H1 (cell line): ENCODE measurements around the gene CS. TPM values are rescaled to one million over a fixed set of nuclear protein-coding genes. Genes with fewer than 3 reads are reported as not detected.

Experiments
- CTCF ChIA-PET: fragments of 300-600 bp; sonication (Branson Sonifier 250); formaldehyde crosslinking; loops from one replicate; lab custom pipeline; 2021; ENCODE audit not compliant: partially characterized antibody; lab: Charles Lee
- POLR2A ChIA-PET: fragments of 300-600 bp; sonication (Branson Sonifier 250); formaldehyde crosslinking; loops from one replicate; lab custom pipeline; 2021; ENCODE audit warnings: inconsistent platforms; ENCODE audit not compliant: partially characterized antibody; lab: Charles Lee
- DNase-seq, 2 experiments: peaks; one replicate each; pipeline versions ENCODE4 v3.0.0 to v3.0.0-alpha.2; 2010 to 2022; ENCODE audit warnings: low spot score in 2 of 2, low read depth in 1 of 2, mixed read lengths in 1 of 2
- FAIRE-seq: peaks from 2 replicates; lab custom pipeline; 2011; peaks lifted over from hg19 to GRCh38; lab: Jason Lieb, UNC
- H2AFZ ChIP-seq: 2 replicates; pipeline ENCODE4 v1.8.1; 2012; ENCODE audit warnings: low read length, inconsistent platforms
- H2AK5ac ChIP-seq: 2 replicates; pipeline ENCODE4 v1.6.1; 2013; ENCODE audit warnings: low read depth, low read length
- H2BK120ac ChIP-seq: replicated peaks from 2 replicates; pipeline ENCODE3; 2013; ENCODE audit warnings: low read depth, low read length, inconsistent platforms
- H2BK12ac ChIP-seq: 2 replicates; pipeline ENCODE4 v1.6.1; 2013; ENCODE audit warnings: low read depth, low read length
- H2BK15ac ChIP-seq: 2 replicates; pipeline ENCODE4 v1.6.1; 2013; ENCODE audit warnings: low read length
- H2BK20ac ChIP-seq: 2 replicates; pipeline ENCODE4 v1.6.1; 2013; ENCODE audit warnings: low read length
- H2BK5ac ChIP-seq: 2 replicates; pipeline ENCODE4 v1.6.1; 2013; ENCODE audit warnings: low read depth, low read length
- H3K14ac ChIP-seq: 2 replicates; pipeline ENCODE4 v1.6.1; 2013; ENCODE audit warnings: inconsistent platforms; ENCODE audit not compliant: insufficient read length
- H3K18ac ChIP-seq: 2 replicates; pipeline ENCODE4 v1.6.1; 2013; ENCODE audit warnings: low read length; ENCODE audit errors: extremely low read depth
- H3K23ac ChIP-seq: 2 replicates; pipeline ENCODE4 v1.6.1; 2013; ENCODE audit warnings: inconsistent platforms; ENCODE audit not compliant: insufficient read length
- H3K23me2 ChIP-seq: 2 replicates; pipeline ENCODE4 v1.6.1; 2013; ENCODE audit warnings: low read depth, low read length
- H3K27ac ChIP-seq: 2 replicates; pipeline ENCODE4 v1.6.1; 2011; ENCODE audit warnings: low read depth, low read length, inconsistent platforms
- H3K27me3 ChIP-seq, 4 experiments: replicated peaks in 1 of 4; 1 replicate in 1 of 4; 2 replicates in 3 of 4; pipeline versions ENCODE4 v1.6.1 to v1.8.1; 2011 to 2013; ENCODE audit warnings: low read length in 3 of 4, mild to moderate bottlenecking in 3 of 4, inconsistent platforms in 2 of 4, mixed read lengths in 2 of 4, moderate library complexity in 1 of 4; ENCODE audit not compliant: control insufficient read depth in 3 of 4, insufficient read depth in 3 of 4; ENCODE audit errors: extremely low read depth in 1 of 4
- H3K36me3 ChIP-seq, 4 experiments: 2 replicates each; pipeline versions ENCODE4 v1.6.1 to v1.8.1; 2011 to 2013; ENCODE audit warnings: mild to moderate bottlenecking in 4 of 4, low read length in 3 of 4, moderate library complexity in 2 of 4, control low read depth in 1 of 4, inconsistent platforms in 1 of 4; ENCODE audit not compliant: insufficient read depth in 4 of 4, control insufficient read depth in 2 of 4
- H3K4ac ChIP-seq: replicated peaks from 2 replicates; pipeline ENCODE3; 2013; ENCODE audit warnings: low read length, low read depth, mixed read lengths, inconsistent platforms; ENCODE audit not compliant: insufficient read length
- H3K4me1 ChIP-seq, 4 experiments: replicated peaks in 1 of 4; 1 replicate in 1 of 4; 2 replicates in 3 of 4; pipeline versions ENCODE4 v1.6.1 to v1.8.1; 2011 to 2013; ENCODE audit warnings: low read length in 3 of 4, inconsistent platforms in 2 of 4, mixed read lengths in 1 of 4; ENCODE audit not compliant: insufficient read depth in 4 of 4, control insufficient read depth in 3 of 4
- H3K4me2 ChIP-seq, 2 experiments: 2 replicates each; pipeline versions ENCODE4 v1.6.1 to v1.8.1; 2011 to 2013; ENCODE audit warnings: low read depth in 2 of 2, low read length in 2 of 2, control low read depth in 1 of 2, inconsistent platforms in 1 of 2, mild to moderate bottlenecking in 1 of 2; ENCODE audit not compliant: insufficient read depth in 1 of 2
- H3K4me3 ChIP-seq, 4 experiments: fragments of 200-600, 300-600 bp in 1 of 4; sonication (generic), shearing (Covaris generic), sonication (Bioruptor Twin) in 1 of 4; 2 replicates each; pipeline versions ENCODE4 v1.5.1 to v1.8.1; 2011 to 2016; ENCODE audit warnings: low read length in 4 of 4, low read depth in 3 of 4, control low read depth in 2 of 4, inconsistent platforms in 2 of 4, mild to moderate bottlenecking in 2 of 4, mixed read lengths in 1 of 4, moderate library complexity in 1 of 4; ENCODE audit not compliant: insufficient read depth in 2 of 4; ENCODE audit errors: extremely low read depth in 1 of 4
- H3K56ac ChIP-seq: replicated peaks from 2 replicates; pipeline ENCODE3; 2013; ENCODE audit warnings: low read depth, mild to moderate bottlenecking, mixed read lengths, low read length, inconsistent platforms; ENCODE audit not compliant: insufficient read length
- H3K79me1 ChIP-seq: 2 replicates; pipeline ENCODE4 v1.6.1; 2013; ENCODE audit warnings: low read depth, low read length, control low read depth
- H3K79me2 ChIP-seq, 2 experiments: 2 replicates each; pipeline versions ENCODE4 v1.6.1 to v1.8.1; 2012 to 2013; ENCODE audit warnings: low read length in 2 of 2, mild to moderate bottlenecking in 2 of 2, inconsistent platforms in 1 of 2; ENCODE audit not compliant: insufficient read depth in 2 of 2, control insufficient read depth in 1 of 2
- H3K9ac ChIP-seq, 4 experiments: replicated peaks in 1 of 4; 1 replicate in 1 of 4; 2 replicates in 3 of 4; pipeline versions ENCODE4 v1.6.1 to v1.8.1; 2011 to 2013; ENCODE audit warnings: low read depth in 3 of 4, low read length in 3 of 4, control low read depth in 2 of 4, mild to moderate bottlenecking in 2 of 4, moderate library complexity in 2 of 4, inconsistent platforms in 1 of 4; ENCODE audit errors: extremely low read depth in 1 of 4
- H3K9me3 ChIP-seq, 2 experiments: 2 replicates each; pipeline versions ENCODE4 v1.6.1 to v1.8.1; 2012 to 2013; ENCODE audit warnings: mild to moderate bottlenecking in 2 of 2, moderate library complexity in 2 of 2, control low read depth in 1 of 2, inconsistent platforms in 1 of 2, low read depth in 1 of 2, low read length in 1 of 2, mixed read lengths in 1 of 2; ENCODE audit not compliant: insufficient read depth in 2 of 2
- H4K20me1 ChIP-seq, 2 experiments: replicated peaks in 1 of 2; 2 replicates each; pipeline versions ENCODE3 to v1.8.1; 2011 to 2013; ENCODE audit warnings: inconsistent platforms in 2 of 2, low read length in 2 of 2, mild to moderate bottlenecking in 1 of 2; ENCODE audit not compliant: insufficient read depth in 2 of 2, control insufficient read depth in 1 of 2
- H4K5ac ChIP-seq: 2 replicates; pipeline ENCODE4 v1.6.1; 2013; ENCODE audit warnings: low read length, low read depth, mixed read lengths, inconsistent platforms; ENCODE audit not compliant: insufficient read length
- H4K8ac ChIP-seq: 2 replicates; pipeline ENCODE4 v1.8.0; 2013; ENCODE audit warnings: mild to moderate bottlenecking, moderate library complexity, low read length, inconsistent platforms; ENCODE audit not compliant: insufficient read depth; ENCODE audit errors: extremely low read depth
- H4K91ac ChIP-seq: replicated peaks from 2 replicates; pipeline ENCODE3; 2013; ENCODE audit warnings: low read length, mixed read lengths, inconsistent platforms; ENCODE audit not compliant: insufficient read length
- CHD1 ChIP-seq: IDR thresholded peaks from 2 replicates; pipeline ENCODE4 v1.6.1; 2012; ENCODE audit warnings: low read depth, low read length, improper control_type of control experiment
- KDM4A ChIP-seq: IDR thresholded peaks from one replicate; pipeline ENCODE4 v1.7.1; 2012; ENCODE audit warnings: low read depth, mild to moderate bottlenecking, moderate library complexity, low read length, inconsistent platforms; ENCODE audit not compliant: severe bottlenecking
- SAP30 ChIP-seq: fragments of 300-600 bp; sonication (generic); IDR thresholded peaks from 2 replicates; pipeline ENCODE4 v1.7.1; 2012; ENCODE audit warnings: low read length, moderate library complexity, mild to moderate bottlenecking, inconsistent platforms; ENCODE audit not compliant: insufficient read depth, insufficient replicate concordance
- SIN3A ChIP-seq, 2 experiments: IDR thresholded peaks in 1 of 2; conservative IDR thresholded peaks in 1 of 2; 2 replicates each; pipeline ENCODE4 v1.6.1; 2011 to 2012; ENCODE audit warnings: low read length in 2 of 2, improper control_type of control experiment in 1 of 2, low read depth in 1 of 2, mild to moderate bottlenecking in 1 of 2
- WGBS, 2 experiments: shearing (Covaris generic) in 1 of 2; methylation state at CpG; one replicate each; pipeline versions ENCODE4 v1.1.6 to v1.1.7; 2013 to 2015; ENCODE audit warnings: low lambda C conversion rate in 2 of 2, mixed read lengths in 2 of 2, inconsistent platforms in 1 of 2, low coverage in 1 of 2, missing lambda C conversion rate in 1 of 2; ENCODE audit not compliant: insufficient replicate concordance in 2 of 2, insufficient coverage in 1 of 2, insufficient read length in 1 of 2; ENCODE audit errors: extremely low coverage in 1 of 2, missing lambda C conversion rate in 1 of 2; 5-methylcytosine and 5-hydroxymethylcytosine counted together
- polyA plus RNA-seq, 7 experiments: library from polyadenylated mRNA; depleted of rRNA in 3 of 7; stranded (reverse) in 5 of 7; unstranded in 2 of 7; fragments of >200 nt in 5 of 7; fragments of 200-250 nt in 2 of 7; gene quantifications; 1 replicate in 5 of 7; 2 replicates in 1 of 7; 4 replicates in 1 of 7; pipeline versions ENCODE4 v1.2.1 to v1.2.3, GENCODE V29; 2011 to 2013; ENCODE audit warnings: missing spikeins in 2 of 7, mixed read lengths in 2 of 7
- total RNA-seq: library from RNA; stranded (reverse); fragmentation: NEBNext Ultra II Directional; extraction: Animal tissue kit (Norgen Biotek cat#: 25700); gene quantifications from 2 replicates; pipeline ENCODE4 v1.2.1, GENCODE V29; 2021

CS gene
- total and polyA plus RNA-seq, 2 of the 8 experiments (the other 6 are each of a cell fraction or from before 2014, with no cell fraction given) = 96.6 to 238 TPM

DNA sequence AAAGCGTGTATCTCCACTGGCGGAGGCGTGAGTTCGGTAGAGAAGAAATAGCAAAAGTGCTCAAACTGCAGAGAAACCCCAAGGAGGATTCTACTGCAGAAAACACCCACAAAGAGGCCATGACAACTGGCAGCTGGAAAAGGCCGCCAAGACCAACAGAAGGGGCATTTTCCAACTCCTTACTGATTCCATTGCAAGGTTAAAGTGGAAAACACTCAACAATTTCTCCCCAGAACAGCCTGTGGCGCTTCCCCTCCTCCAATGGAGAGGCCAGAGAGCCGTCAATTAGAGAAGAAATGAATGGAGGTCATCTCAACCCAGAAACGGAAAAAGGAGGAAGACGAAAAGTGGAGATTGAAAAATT lies 41.3 kb downstream of the CS start:
- no peak overlapping the region for H4K8ac ChIP-seq
- no peak overlapping the region for H3K27ac ChIP-seq
- no peak overlapping the region for H2BK20ac ChIP-seq
- no peak overlapping the region for H2BK15ac ChIP-seq
- peak overlapping the region; percentile 60 to 86 (median 68) for H3K4me3 ChIP-seq
- no peak overlapping the region for H2BK120ac ChIP-seq
- peak overlapping the region; percentile 89 for H2AFZ ChIP-seq
- no peaks in the 10 kb centered on the region for H3K27me3 ChIP-seq
- H3K23ac ChIP-seq = no peak overlapping the region
- CTCF ChIA-PET = interaction anchor here (0.6 to 6.4 kb wide), 22 partner anchors 8 to 300 kb away, joined by 3 to 47 read pairs (median 6); partner anchors contain the start of genes COQ10A, RNF41 and SMARCC2
- H4K91ac ChIP-seq = no peak overlapping the region
- FAIRE-seq (no peak), DNase-seq (no peak)
- H3K9me3 ChIP-seq = no peaks in the 10 kb centered on the region
- peak overlapping the region; percentile 48; the same call in 1 of the 2 replicates for H3K18ac ChIP-seq
- peaks cover 11% of the 10 kb centered on the region; the same call in 1 of the 2 replicates for H3K23me2 ChIP-seq
- no peak overlapping the region for H2AK5ac ChIP-seq
- no peak overlapping the region for H3K4ac ChIP-seq
- H3K36me3 ChIP-seq = peaks cover 8 to 26% (median 11%) of the 10 kb centered on the region in 4 experiments; a peak in 7 of 8 replicates
- H2BK12ac ChIP-seq = no peak overlapping the region
- H3K4me2 ChIP-seq = peak overlapping the region; percentile 73 to 83
- H3K79me2 ChIP-seq = peaks cover 0 to 8% of the 10 kb centered on the region in 2 experiments; a peak in 1 of 4 replicates
- no peak overlapping the region for H3K14ac ChIP-seq
- POLR2A ChIA-PET = interaction anchor here (0.6 to 3.8 kb wide), 23 partner anchors 8 to 818 kb away, joined by 3 to 41 read pairs (median 5); partner anchors contain the start of genes CNPY2, COQ10A, CS and ERBB3
- H3K79me1 ChIP-seq = peaks cover 7% of the 10 kb centered on the region
- H4K20me1 ChIP-seq = peaks cover 5 to 6% of the 10 kb centered on the region in 2 experiments
- peaks cover 8 to 17% (median 13%) of the 10 kb centered on the region in 4 experiments for H3K4me1 ChIP-seq
- H4K5ac ChIP-seq = no peak overlapping the region
- peak overlapping the region in 2 of 4 experiments; percentile 60 to 64; a peak in 4 of 7 replicates for H3K9ac ChIP-seq
- H2BK5ac ChIP-seq = peak overlapping the region; percentile 90
- no peak for TF ChIP-seq KDM4A
- TF ChIP-seq SIN3A (conservative IDR thresholded peaks at IDR 0.05 in 1 of 2, IDR thresholded peaks at IDR 0.05 in 1 of 2; ENCODE audit: low read depth in 1 of 2, low read length in 2 of 2) = 0 out of 4 replicates have a peak, but pooled peaks of 1 of the 2 experiments have one; percentile 9
- peak; percentile 8 for TF ChIP-seq SAP30
- TF ChIP-seq CHD1 = no peak
- H3K56ac ChIP-seq = peak overlapping the region; percentile 27
- 35% methylated on average over 9 of the region's 9 CpGs; no CpG with 5 or more reads in 1 of the 2 experiments for WGBS, 2 experiments
